K562 (cell line): ENCODE results near the gene SNCA. TPM values are rescaled to one million over a fixed set of nuclear protein-coding genes. Genes with fewer than 3 reads are reported as not detected.

Experiments used
- ATAC-seq: fragments of 200-7000 bp; cut with Tn5 transposase; 3 replicates; pipeline ENCODE4 v1.9.1; 2020; ENCODE audit warnings: moderate library complexity
- BruUV-seq: library from RNA; stranded (reverse); fragments of 400-500 nt; replicated peaks from 2 replicates; lab custom pipeline; 2021; lab: Mats Ljungman, UMichigan
- CTCF ChIA-PET: fragments of 300-600 bp; formaldehyde crosslinking; extraction: SDS; loops from one replicate; lab custom pipeline; 2021; ENCODE audit warnings: low intra/inter-chr PET ratio; lab: Yijun Ruan, JAX
- POLR2A ChIA-PET: fragments of 300-600, 350-650 bp; sonication (Branson Sonifier 250); formaldehyde crosslinking; extraction: SDS; loops from one replicate; lab custom pipeline; 2021; ENCODE audit warnings: antibody characterized with exemption, inconsistent platforms; lab: Yijun Ruan, JAX
- DNase-seq, 4 experiments: peaks; one replicate each; pipeline versions ENCODE4 v3.0.0 to v3.0.0-alpha.2; 2011 to 2018; ENCODE audit warnings: low spot score in 3 of 4, mixed read lengths in 3 of 4; ENCODE audit errors: extremely low read depth in 1 of 4
- FAIRE-seq: peaks from 2 replicates; lab custom pipeline; 2011; peaks lifted over from hg19 to GRCh38; lab: Jason Lieb, UNC
- H2AFZ ChIP-seq: 2 replicates; pipeline ENCODE4 v1.6.0; 2011; ENCODE audit warnings: low read depth, low read length, control low read depth, inconsistent platforms
- H3K27ac ChIP-seq: fragments of 200-600 bp; 3 replicates; pipeline ENCODE4 v1.8.0; 2011; ENCODE audit warnings: low read depth, mild to moderate bottlenecking, control low read depth, inconsistent platforms, low read length, moderate library complexity, mixed read lengths; ENCODE audit errors: extremely low read depth
- H3K27me3 ChIP-seq, 2 experiments: fragments of 300-600 bp in 1 of 2; 2 replicates in 1 of 2; 3 replicates in 1 of 2; pipeline versions ENCODE4 v1.6.0 to v1.8.0; 2011; ENCODE audit warnings: inconsistent platforms in 2 of 2, low read length in 2 of 2, mild to moderate bottlenecking in 1 of 2, mixed read lengths in 1 of 2, moderate library complexity in 1 of 2; ENCODE audit not compliant: control insufficient read depth in 2 of 2, insufficient read depth in 2 of 2
- H3K36me3 ChIP-seq: fragments of 300-600 bp; 3 replicates; pipeline ENCODE4 v1.8.0; 2011; ENCODE audit warnings: mild to moderate bottlenecking, low read length, inconsistent platforms; ENCODE audit not compliant: control insufficient read depth, insufficient read depth
- H3K4me1 ChIP-seq, 2 experiments: fragments of 200-600 bp in 1 of 2; replicated peaks in 1 of 2; 2 replicates in 1 of 2; 3 replicates in 1 of 2; pipeline versions ENCODE4 v1.5.1 to v1.8.0; 2011; ENCODE audit warnings: inconsistent platforms in 2 of 2, low read length in 2 of 2, mild to moderate bottlenecking in 1 of 2, mixed read lengths in 1 of 2, moderate library complexity in 1 of 2; ENCODE audit not compliant: control insufficient read depth in 2 of 2, insufficient read depth in 2 of 2
- H3K4me2 ChIP-seq: 2 replicates; pipeline ENCODE4 v1.6.1; 2011; ENCODE audit warnings: low read length, control low read depth, inconsistent platforms, mixed read lengths; ENCODE audit not compliant: insufficient read depth
- H3K4me3 ChIP-seq: fragments of 200-600 bp; sonication (generic), shearing (Covaris generic); 2 replicates; pipeline ENCODE4 v1.5.1; 2016; ENCODE audit warnings: control low read depth, inconsistent platforms
- H3K79me2 ChIP-seq: fragments of 200-600 bp; 3 replicates; pipeline ENCODE4 v1.8.0; 2011; ENCODE audit warnings: low read length, inconsistent platforms; ENCODE audit not compliant: control insufficient read depth, insufficient read depth
- H3K9ac ChIP-seq, 2 experiments: 2 replicates each; pipeline versions ENCODE4 v1.6.0 to v1.6.1; 2011; ENCODE audit warnings: low read depth in 2 of 2, low read length in 2 of 2, control low read depth in 1 of 2, inconsistent platforms in 1 of 2, mild to moderate bottlenecking in 1 of 2, mixed read lengths in 1 of 2; ENCODE audit not compliant: insufficient read depth in 1 of 2
- H3K9me1 ChIP-seq: one replicate; pipeline ENCODE4 v1.6.0; 2011; ENCODE audit warnings: inconsistent platforms, mild to moderate bottlenecking, low read length, moderate library complexity; ENCODE audit not compliant: control insufficient read depth, insufficient read depth
- H3K9me3 ChIP-seq: replicated peaks from 2 replicates; pipeline ENCODE4 v1.5.1; 2011; ENCODE audit warnings: low read depth, low read length, inconsistent platforms; ENCODE audit not compliant: control insufficient read depth, insufficient read depth
- H4K20me1 ChIP-seq: replicated peaks from 2 replicates; pipeline ENCODE4 v1.6.1; 2011; ENCODE audit warnings: low read length, inconsistent platforms, mixed read lengths; ENCODE audit not compliant: control insufficient read depth, insufficient read depth
- ETV1 ChIP-seq: fragments of 450-650 bp; conservative IDR thresholded peaks from 2 replicates; pipeline ENCODE4 v1.6.1; 2016; ENCODE audit warnings: missing genetic modification characterization, control low read depth, low read depth, missing compliant biosample characterization
- GATAD2A ChIP-seq: fragments of 450-650 bp; IDR thresholded peaks from 2 replicates; pipeline ENCODE4 v1.6.1; 2017
- KAT2B ChIP-seq: IDR thresholded peaks from one replicate; pipeline ENCODE4 v1.6.1; 2012; ENCODE audit warnings: low read depth, mild to moderate bottlenecking, control low read depth, inconsistent platforms, low read length, moderate library complexity
- KAT7 ChIP-seq: sonication (generic); formaldehyde crosslinking; IDR thresholded peaks from 2 replicates; pipeline ENCODE4 v1.8.0; 2022; ENCODE audit warnings: missing genetic modification reagents, mild to moderate bottlenecking, borderline replicate concordance
- L3MBTL2 ChIP-seq: fragments of 450-650 bp; IDR thresholded peaks from 2 replicates; pipeline ENCODE4 v1.6.1; 2016; ENCODE audit warnings: mild to moderate bottlenecking, moderate library complexity
- NFE2L1 ChIP-seq: fragments of 450-650 bp; IDR thresholded peaks from 2 replicates; pipeline ENCODE4 v1.6.1; 2016; ENCODE audit warnings: missing genetic modification characterization, low read depth, mild to moderate bottlenecking, missing compliant biosample characterization, moderate library complexity, borderline replicate concordance
- PRMT5 ChIP-seq: sonication (generic); formaldehyde crosslinking; IDR thresholded peaks from 2 replicates; pipeline ENCODE4 v1.5.0; 2020; ENCODE audit warnings: missing genetic modification reagents
- RFX5 ChIP-seq: IDR thresholded peaks from 2 replicates; pipeline ENCODE4 v1.6.1; 2011; ENCODE audit warnings: low read depth, mild to moderate bottlenecking, improper control_type of control experiment, low read length
- STAT5A ChIP-seq: IDR thresholded peaks from 2 replicates; pipeline ENCODE4 v1.6.1; 2012; ENCODE audit warnings: low read length, inconsistent platforms, borderline replicate concordance
- STAT5B ChIP-seq: fragments of 250-450 bp; sonication (Bioruptor Pico); IDR thresholded peaks from 2 replicates; pipeline ENCODE4 v1.8.0; 2021; ENCODE audit warnings: mild to moderate bottlenecking, inconsistent platforms
- ZNF507 ChIP-seq: conservative IDR thresholded peaks from 2 replicates; pipeline ENCODE4 v1.6.1; 2017; ENCODE audit warnings: missing genetic modification characterization, missing compliant biosample characterization
- WGBS: fragments of 100-300 bp; shearing (Covaris generic); methylation state at CpG from one replicate; pipeline ENCODE4 v1.1.6; 2016; ENCODE audit warnings: low coverage, mixed read lengths; ENCODE audit not compliant: insufficient coverage; ENCODE audit errors: missing lambda C conversion rate; 5-methylcytosine and 5-hydroxymethylcytosine counted together
- in situ Hi-C: fragments of 300-500 bp; cut with MboI; formaldehyde crosslinking; loops from 4 replicates; pipeline ENCODE4 v1.15.0; 2018; ENCODE audit warnings: inconsistent platforms, mixed read lengths
- intact Hi-C: fragments of 100-400 bp; cut with micrococcal nuclease; formaldehyde crosslinking; loops from 2 replicates; pipeline ENCODE4 v1.14.2; 2022
- polyA plus RNA-seq, 8 experiments: library from polyadenylated mRNA; depleted of rRNA in 4 of 8; stranded (reverse) in 5 of 8; unstranded in 3 of 8; fragments of >200 nt; fragmentation: Nextera tagmentation in 2 of 8; fragmentation: Illumina TruSeq in 1 of 8; extraction: Ambion mirVana in 2 of 8; extraction: Trizol in 1 of 8; gene quantifications; 2 replicates each; pipeline versions ENCODE4 v1.2.1 to v1.2.3, GENCODE V29; 2011 to 2014; ENCODE audit warnings: inconsistent platforms in 1 of 8, missing spikeins in 1 of 8
- total RNA-seq, 7 experiments: library from RNA; depleted of rRNA in 6 of 7; stranded (reverse); fragments of >200 nt in 6 of 7; fragmentation: Illumina TruSeq in 2 of 7; extraction: Trizol in 2 of 7; gene quantifications; 2 replicates each; pipeline versions ENCODE4 v1.2.1 to v1.2.3, GENCODE V29; 2011 to 2021; ENCODE audit warnings: low replicate concordance in 1 of 7
- TF ChIP-seq, protein P1 (sequence below), 2 experiments: fragments of 450-650 bp; IDR thresholded peaks; 2 replicates each; pipeline ENCODE4 v1.6.1; 2016
- TF ChIP-seq, protein P2 (sequence below): IDR thresholded peaks from 3 replicates; pipeline ENCODE4 v1.6.1; 2011; ENCODE audit warnings: borderline replicate concordance, mild to moderate bottlenecking; ENCODE audit not compliant: insufficient read length, insufficient read depth
- TF ChIP-seq, protein P3 (sequence below): IDR thresholded peaks from 2 replicates; pipeline ENCODE4 v1.6.1; 2011; ENCODE audit warnings: borderline replicate concordance, low read depth, mild to moderate bottlenecking, moderate library complexity, low read length; ENCODE audit not compliant: insufficient read depth, poor library complexity, severe bottlenecking
- TF ChIP-seq, protein P4 (sequence below): fragments of 250-450 bp; sonication (Bioruptor Pico); IDR thresholded peaks from 2 replicates; pipeline ENCODE4 v1.8.0; 2022; ENCODE audit warnings: moderate library complexity, mild to moderate bottlenecking, inconsistent platforms
- TF ChIP-seq, protein P5 (sequence below): fragments of 250-450 bp; sonication (Bioruptor Pico); IDR thresholded peaks from 2 replicates; pipeline ENCODE4 v1.5.1; 2021; ENCODE audit warnings: mild to moderate bottlenecking

SNCA gene
- total and polyA plus RNA-seq, 9 of the 15 experiments (the other 6 are each of a cell fraction or from before 2014, with no cell fraction given): 1.7 to 12.6 (median 3.6) TPM

DNA sequence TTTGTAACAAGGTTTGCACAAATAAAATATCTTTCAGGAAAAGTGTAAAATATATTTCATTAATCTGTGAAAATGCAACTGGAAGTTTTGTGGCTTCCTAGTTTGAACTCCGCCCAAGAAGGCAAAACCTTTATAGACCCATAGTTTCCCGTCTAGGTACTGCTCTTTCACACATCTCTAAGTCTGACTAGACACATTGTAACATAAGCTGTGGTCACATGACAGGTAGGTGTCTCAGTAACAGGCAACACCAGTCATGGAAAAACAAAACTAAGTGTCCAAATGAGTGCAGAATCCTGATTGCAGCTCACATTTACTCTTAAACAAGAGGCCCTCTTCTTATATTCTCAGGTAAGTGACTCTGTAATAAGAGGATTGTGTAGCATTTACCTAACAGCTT, 55.6 kb downstream of the SNCA start:
- Histone ChIP-seq H3K27ac (no peak overlapping the region), H3K4me2 (no peak overlapping the region), H3K36me3 (no peaks in the 10 kb centered on the region), H2AFZ (no peak overlapping the region), H3K4me1 (no peaks in the 10 kb centered on the region), H3K27me3 (no peaks in the 10 kb centered on the region), H3K4me3 (no peak overlapping the region), H4K20me1 (no peaks in the 10 kb centered on the region), H3K79me2 (no peaks in the 10 kb centered on the region), H3K9me1 (no peaks in the 10 kb centered on the region), H3K9ac (no peak overlapping the region), H3K9me3 (no peaks in the 10 kb centered on the region)
- ATAC-seq: no peak
- BruUV-seq: no TSS peak
- ChIA-PET POLR2A (no interaction called here), CTCF (no interaction called here)
- DNase-seq: no peak
- intact Hi-C loops: no loop called here
- WGBS: 4% methylated on average over 2 of the region's 2 CpGs
- FAIRE-seq: no peak
- in situ Hi-C loops: no loop called here
- TF ChIP-seq ZNF507 (tag): no peak
- TF ChIP-seq NFE2L1 (tag): no peak
- TF ChIP-seq RFX5: no peak
- TF ChIP-seq, protein P1, sequence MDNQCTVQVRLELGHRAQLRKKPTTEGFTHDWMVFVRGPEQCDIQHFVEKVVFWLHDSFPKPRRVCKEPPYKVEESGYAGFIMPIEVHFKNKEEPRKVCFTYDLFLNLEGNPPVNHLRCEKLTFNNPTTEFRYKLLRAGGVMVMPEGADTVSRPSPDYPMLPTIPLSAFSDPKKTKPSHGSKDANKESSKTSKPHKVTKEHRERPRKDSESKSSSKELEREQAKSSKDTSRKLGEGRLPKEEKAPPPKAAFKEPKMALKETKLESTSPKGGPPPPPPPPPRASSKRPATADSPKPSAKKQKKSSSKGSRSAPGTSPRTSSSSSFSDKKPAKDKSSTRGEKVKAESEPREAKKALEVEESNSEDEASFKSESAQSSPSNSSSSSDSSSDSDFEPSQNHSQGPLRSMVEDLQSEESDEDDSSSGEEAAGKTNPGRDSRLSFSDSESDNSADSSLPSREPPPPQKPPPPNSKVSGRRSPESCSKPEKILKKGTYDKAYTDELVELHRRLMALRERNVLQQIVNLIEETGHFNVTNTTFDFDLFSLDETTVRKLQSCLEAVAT (IDR thresholded peaks at IDR 0.05): no peak
- TF ChIP-seq PRMT5 (CRISPR knock-in tag): no peak
- TF ChIP-seq GATAD2A: no peak
- TF ChIP-seq, protein P2, sequence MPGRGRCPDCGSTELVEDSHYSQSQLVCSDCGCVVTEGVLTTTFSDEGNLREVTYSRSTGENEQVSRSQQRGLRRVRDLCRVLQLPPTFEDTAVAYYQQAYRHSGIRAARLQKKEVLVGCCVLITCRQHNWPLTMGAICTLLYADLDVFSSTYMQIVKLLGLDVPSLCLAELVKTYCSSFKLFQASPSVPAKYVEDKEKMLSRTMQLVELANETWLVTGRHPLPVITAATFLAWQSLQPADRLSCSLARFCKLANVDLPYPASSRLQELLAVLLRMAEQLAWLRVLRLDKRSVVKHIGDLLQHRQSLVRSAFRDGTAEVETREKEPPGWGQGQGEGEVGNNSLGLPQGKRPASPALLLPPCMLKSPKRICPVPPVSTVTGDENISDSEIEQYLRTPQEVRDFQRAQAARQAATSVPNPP: no peak
- TF ChIP-seq, protein P3, sequence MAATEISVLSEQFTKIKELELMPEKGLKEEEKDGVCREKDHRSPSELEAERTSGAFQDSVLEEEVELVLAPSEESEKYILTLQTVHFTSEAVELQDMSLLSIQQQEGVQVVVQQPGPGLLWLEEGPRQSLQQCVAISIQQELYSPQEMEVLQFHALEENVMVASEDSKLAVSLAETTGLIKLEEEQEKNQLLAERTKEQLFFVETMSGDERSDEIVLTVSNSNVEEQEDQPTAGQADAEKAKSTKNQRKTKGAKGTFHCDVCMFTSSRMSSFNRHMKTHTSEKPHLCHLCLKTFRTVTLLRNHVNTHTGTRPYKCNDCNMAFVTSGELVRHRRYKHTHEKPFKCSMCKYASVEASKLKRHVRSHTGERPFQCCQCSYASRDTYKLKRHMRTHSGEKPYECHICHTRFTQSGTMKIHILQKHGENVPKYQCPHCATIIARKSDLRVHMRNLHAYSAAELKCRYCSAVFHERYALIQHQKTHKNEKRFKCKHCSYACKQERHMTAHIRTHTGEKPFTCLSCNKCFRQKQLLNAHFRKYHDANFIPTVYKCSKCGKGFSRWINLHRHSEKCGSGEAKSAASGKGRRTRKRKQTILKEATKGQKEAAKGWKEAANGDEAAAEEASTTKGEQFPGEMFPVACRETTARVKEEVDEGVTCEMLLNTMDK: no peak
- TF ChIP-seq ETV1: no peak
- no peak for TF ChIP-seq STAT5A
- no peak for TF ChIP-seq KAT7 (CRISPR knock-in tag)
- TF ChIP-seq STAT5B (CRISPR knock-in tag): no peak
- TF ChIP-seq, protein P4, sequence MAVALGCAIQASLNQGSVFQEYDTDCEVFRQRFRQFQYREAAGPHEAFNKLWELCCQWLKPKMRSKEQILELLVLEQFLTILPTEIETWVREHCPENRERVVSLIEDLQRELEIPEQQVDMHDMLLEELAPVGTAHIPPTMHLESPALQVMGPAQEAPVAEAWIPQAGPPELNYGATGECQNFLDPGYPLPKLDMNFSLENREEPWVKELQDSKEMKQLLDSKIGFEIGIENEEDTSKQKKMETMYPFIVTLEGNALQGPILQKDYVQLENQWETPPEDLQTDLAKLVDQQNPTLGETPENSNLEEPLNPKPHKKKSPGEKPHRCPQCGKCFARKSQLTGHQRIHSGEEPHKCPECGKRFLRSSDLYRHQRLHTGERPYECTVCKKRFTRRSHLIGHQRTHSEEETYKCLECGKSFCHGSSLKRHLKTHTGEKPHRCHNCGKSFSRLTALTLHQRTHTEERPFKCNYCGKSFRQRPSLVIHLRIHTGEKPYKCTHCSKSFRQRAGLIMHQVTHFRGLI (CRISPR knock-in tag): no peak
- no peak for TF ChIP-seq L3MBTL2
- TF ChIP-seq KAT2B: no peak
- TF ChIP-seq, protein P5, sequence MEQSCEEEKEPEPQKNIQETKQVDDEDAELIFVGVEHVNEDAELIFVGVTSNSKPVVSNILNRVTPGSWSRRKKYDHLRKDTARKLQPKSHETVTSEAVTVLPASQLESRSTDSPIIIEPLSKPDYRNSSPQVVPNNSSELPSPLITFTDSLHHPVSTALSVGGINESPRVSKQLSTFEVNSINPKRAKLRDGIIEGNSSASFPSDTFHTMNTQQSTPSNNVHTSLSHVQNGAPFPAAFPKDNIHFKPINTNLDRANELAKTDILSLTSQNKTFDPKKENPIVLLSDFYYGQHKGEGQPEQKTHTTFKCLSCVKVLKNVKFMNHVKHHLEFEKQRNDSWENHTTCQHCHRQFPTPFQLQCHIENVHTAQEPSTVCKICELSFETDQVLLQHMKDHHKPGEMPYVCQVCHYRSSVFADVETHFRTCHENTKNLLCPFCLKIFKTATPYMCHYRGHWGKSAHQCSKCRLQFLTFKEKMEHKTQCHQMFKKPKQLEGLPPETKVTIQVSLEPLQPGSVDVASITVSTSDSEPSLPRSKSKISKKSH: no peak
